ENCODE data around the gene TFPI2. TPM values are rescaled to one million over a fixed set of nuclear protein-coding genes. Genes with fewer than 3 reads are reported as not detected.

TFPI2 gene
- total RNA-seq, 1 donor from 2014 or later, result 8.7 TPM

DNA sequence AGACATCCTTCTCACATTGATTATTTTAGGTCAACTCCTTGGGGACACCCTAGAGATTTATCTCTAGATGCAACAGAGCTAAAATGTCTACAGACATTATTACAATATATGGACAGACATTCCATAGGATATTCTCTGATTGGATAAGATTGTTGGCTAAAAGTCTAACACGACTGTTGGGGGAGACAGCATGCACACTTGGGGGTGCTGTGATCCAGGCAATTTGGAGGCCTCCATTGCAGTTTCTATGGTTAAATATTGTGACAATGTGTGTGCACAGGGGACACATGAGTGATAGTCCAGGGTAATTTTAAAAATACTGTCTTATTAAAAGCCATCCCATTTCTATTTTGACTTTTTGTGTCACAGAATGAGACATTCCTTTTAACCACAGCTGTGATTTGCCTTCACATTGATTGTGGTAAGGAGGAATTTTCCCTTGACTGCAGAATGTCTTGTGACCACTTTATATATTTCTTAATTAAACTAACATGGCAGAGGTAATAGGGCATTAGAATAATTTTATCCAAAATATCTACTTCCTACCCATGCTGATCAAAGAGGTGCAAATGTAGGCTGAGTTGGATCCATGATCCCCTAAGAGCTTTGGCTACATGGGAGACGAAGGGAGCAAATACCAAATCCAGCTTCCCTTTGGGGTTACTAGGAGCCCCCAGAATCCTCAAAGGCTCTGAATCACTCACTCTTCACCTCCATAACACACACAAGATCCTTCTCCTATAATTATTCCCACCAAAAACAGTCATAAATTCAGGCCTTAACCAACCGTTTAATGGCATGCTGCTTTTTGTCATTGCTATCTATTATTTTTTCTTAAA is 7.3 kb downstream of the TFPI2 start:
- Histone ChIP-seq H3K36me3 (ENCODE audit: control insufficient read depth, insufficient read depth, low read length) (no peaks in the 10 kb centered on the region), H3K27me3 (ENCODE audit: control insufficient read depth, insufficient read depth, low read length) (no peaks in the 10 kb centered on the region), H3K4me3 (ENCODE audit: low read depth, low read length) (no peak overlapping the region)
- no peak for FAIRE-seq
- DNase-seq (ENCODE audit: low read depth), result no peak
- TF ChIP-seq, protein P1, sequence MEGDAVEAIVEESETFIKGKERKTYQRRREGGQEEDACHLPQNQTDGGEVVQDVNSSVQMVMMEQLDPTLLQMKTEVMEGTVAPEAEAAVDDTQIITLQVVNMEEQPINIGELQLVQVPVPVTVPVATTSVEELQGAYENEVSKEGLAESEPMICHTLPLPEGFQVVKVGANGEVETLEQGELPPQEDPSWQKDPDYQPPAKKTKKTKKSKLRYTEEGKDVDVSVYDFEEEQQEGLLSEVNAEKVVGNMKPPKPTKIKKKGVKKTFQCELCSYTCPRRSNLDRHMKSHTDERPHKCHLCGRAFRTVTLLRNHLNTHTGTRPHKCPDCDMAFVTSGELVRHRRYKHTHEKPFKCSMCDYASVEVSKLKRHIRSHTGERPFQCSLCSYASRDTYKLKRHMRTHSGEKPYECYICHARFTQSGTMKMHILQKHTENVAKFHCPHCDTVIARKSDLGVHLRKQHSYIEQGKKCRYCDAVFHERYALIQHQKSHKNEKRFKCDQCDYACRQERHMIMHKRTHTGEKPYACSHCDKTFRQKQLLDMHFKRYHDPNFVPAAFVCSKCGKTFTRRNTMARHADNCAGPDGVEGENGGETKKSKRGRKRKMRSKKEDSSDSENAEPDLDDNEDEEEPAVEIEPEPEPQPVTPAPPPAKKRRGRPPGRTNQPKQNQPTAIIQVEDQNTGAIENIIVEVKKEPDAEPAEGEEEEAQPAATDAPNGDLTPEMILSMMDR (IDR thresholded peaks at IDR 0.05; ENCODE audit: insufficient read depth, low read length, severe bottlenecking), result no peak

DNA sequence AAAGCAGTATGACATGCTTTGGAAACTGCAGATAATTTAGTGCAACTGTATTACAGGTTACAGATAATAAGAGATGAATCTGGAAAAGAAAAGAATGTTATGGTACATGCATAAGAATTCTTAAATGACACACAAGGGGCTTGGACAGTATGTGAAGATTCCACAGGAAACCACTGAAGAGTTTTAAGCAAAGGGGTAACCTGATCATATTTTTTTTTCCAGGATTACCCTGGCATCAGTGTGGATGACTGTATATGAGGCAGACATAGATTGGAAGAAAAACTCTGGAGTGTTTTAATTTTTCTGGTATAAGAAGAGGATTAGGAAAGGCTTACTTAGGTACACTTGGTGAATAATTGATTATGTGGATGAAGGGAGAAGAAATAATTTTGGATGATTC is 8.1 kb downstream of the TFPI2 start:
- H3K27me3 ChIP-seq (ENCODE audit: control insufficient read depth, insufficient read depth, low read length), result no peaks in the 10 kb centered on the region
- no peak for DNase-seq (ENCODE audit: low read depth)
- TF ChIP-seq, protein P1 (IDR thresholded peaks at IDR 0.05; ENCODE audit: insufficient read depth, low read length, severe bottlenecking), result no peak
- no peak for FAIRE-seq
- H3K4me3 ChIP-seq (ENCODE audit: low read depth, low read length), result no peak overlapping the region
- no peaks in the 10 kb centered on the region for H3K36me3 ChIP-seq (ENCODE audit: control insufficient read depth, insufficient read depth, low read length)

DNA sequence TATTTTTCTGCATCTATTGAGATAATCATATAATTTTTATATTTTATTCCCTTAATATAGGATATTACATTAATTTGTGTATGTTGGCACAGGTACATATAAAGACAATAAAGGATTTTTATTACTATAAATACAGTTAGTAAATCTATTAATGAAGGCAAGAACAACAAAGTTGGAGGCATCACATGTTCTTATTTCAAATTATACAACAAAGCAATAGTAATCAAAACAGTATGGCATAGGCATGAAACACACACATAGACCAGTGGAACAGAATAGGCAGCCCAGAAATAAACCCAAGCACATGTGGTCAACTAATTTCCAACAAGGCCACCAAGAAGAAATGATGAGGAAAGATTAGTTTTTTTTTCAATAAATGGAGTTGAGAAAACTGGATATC is 11.2 kb downstream of the TFPI2 start:
- DNase-seq (ENCODE audit: low read depth) (no peak), FAIRE-seq (no peak)
- Histone ChIP-seq H3K27me3 (ENCODE audit: control insufficient read depth, insufficient read depth, low read length) (no peaks in the 10 kb centered on the region), H3K36me3 (ENCODE audit: control insufficient read depth, insufficient read depth, low read length) (no peaks in the 10 kb centered on the region), H3K4me3 (ENCODE audit: low read depth, low read length) (no peak overlapping the region)
- TF ChIP-seq, protein P1 (IDR thresholded peaks at IDR 0.05; ENCODE audit: insufficient read depth, low read length, severe bottlenecking), result no peak

DNA sequence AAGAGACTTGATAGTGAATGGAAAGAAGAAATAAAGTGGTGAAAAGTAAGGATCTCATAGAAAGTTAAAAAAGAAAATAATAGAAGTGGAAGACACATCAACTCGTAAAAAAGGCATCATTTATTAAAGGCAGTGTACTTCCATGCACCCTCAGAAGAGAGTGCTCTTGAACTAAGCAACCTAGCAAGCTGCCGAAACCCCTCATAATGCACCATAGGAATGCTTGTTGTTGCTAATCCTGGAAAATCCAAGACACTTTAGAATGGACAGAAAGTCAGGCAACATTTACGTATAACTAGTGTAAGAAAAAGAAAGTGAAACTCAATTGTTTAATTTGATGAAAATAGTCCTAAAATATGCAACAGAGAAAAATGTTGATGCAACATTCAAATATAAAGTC is 12.8 kb downstream of the TFPI2 start:
- no peaks in the 10 kb centered on the region for H3K27me3 ChIP-seq (ENCODE audit: control insufficient read depth, insufficient read depth, low read length)
- DNase-seq (ENCODE audit: low read depth) (no peak), FAIRE-seq (no peak)
- no peaks in the 10 kb centered on the region for H3K36me3 ChIP-seq (ENCODE audit: control insufficient read depth, insufficient read depth, low read length)
- TF ChIP-seq, protein P1 (IDR thresholded peaks at IDR 0.05; ENCODE audit: insufficient read depth, low read length, severe bottlenecking), result no peak
- H3K4me3 ChIP-seq (ENCODE audit: low read depth, low read length), result no peak overlapping the region

DNA sequence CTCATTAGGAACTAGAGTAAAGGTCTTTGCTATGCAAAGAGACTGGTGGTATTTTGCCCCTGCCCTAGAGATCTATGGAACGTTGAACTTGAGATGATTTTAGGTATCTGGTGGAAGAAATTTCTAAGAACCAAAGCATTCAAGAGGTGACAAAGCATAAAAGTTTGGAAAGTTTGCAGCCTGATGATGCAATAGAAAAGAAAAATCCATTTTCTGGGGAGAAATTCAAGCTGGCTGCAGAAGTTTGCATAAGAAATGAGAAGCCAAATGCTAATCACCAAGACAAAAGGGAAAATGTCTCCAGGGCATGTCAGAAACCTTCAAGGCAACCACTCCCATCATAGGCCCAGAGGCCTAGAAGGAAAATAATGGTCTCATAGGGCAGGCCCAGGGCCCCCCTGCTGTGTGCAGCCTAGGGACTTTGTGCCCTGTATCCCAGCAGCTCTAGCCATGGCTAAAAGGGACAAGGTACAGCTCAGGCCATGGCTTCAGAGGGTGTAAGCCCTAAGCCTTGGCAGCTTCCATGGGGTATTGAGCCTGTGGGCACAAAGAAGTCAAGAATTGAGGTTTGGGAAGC is 16.5 kb downstream of the TFPI2 start:
- H3K27me3 ChIP-seq (ENCODE audit: control insufficient read depth, insufficient read depth, low read length), result no peaks in the 10 kb centered on the region
- H3K4me3 ChIP-seq (ENCODE audit: low read depth, low read length), result no peak overlapping the region
- no peak for FAIRE-seq
- TF ChIP-seq, protein P1 (IDR thresholded peaks at IDR 0.05; ENCODE audit: insufficient read depth, low read length, severe bottlenecking), result no peak
- no peaks in the 10 kb centered on the region for H3K36me3 ChIP-seq (ENCODE audit: control insufficient read depth, insufficient read depth, low read length)
- no peak for DNase-seq (ENCODE audit: low read depth)

Data from bronchial epithelial cell (primary cell).